Measurements from ENCODE around the gene ALOXE3.
"Not testable (repeated sequence)": the region's sequence is repeated elsewhere in the genome, so short reads cannot be mapped to it uniquely, and the experiment has no call there.

ALOXE3 gene

GRCh38 chr17:8091033-8091687, 27.2 kb downstream of the ALOXE3 start:
- no peak for DNase-seq (ENCODE audit: low read depth)

- DNase-seq (ENCODE audit: low read depth): no peak
These were observed 28.6 kb downstream of the ALOXE3 start for GRCh38 chr17:8089728-8090127.

DNA sequence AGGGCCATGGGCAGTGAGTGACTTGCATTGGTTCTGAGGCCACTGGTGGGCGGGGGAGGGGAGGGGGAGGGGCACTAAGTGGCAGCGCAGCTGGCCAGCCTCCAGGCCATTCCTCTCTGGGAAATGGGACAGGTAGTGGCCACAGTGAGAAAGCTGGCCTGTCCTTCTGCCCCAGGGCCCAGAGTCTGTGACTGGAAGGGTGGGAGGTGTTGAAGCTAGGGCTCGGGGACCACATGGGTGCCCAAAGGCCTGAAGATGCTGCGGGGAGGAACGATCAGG, 30.4 kb downstream of the ALOXE3 start:
- DNase-seq (ENCODE audit: low read depth): no peak

- no peak for DNase-seq (ENCODE audit: low read depth)
These were observed 31.0 kb downstream of the ALOXE3 start, which contains the start of gene ALOX12B for GRCh38 chr17:8087075-8087951. TSS of gene ALOX12B (minus strand) at chr17:8087716. CDS start at chr17:8087442, 274 bp downstream.

GRCh38 chr17:8084250-8084649, 34.1 kb downstream of the ALOXE3 start:
- DNase-seq (ENCODE audit: low read depth): no peak

DNA sequence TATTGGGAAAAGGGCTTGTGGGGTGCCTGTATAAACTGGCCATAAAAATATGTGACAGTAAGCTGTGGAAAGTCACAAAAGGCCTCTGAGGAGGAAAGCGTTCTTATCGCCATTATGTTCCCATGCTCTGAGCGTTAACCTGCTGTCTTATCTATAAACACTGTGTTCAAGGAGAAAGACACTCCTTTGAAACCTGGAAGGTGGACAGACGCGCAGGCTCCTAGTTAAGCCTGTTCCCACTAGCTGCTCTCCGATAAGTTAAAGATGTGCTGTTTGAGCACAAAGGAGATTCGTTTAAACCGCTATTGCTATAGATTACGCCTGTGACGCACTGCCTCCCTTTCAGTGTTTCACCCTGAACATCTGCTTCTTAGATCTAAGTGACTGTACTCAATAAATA, 36.0 kb downstream of the ALOXE3 start:
- no peak for DNase-seq (ENCODE audit: low read depth)

- no peak for DNase-seq (ENCODE audit: low read depth)
These were observed 36.4 kb downstream of the ALOXE3 start for GRCh38 chr17:8081876-8082275.

- DNase-seq (ENCODE audit: low read depth): no peak
These were observed 37.5 kb downstream of the ALOXE3 start for GRCh38 chr17:8080799-8081219.

DNA sequence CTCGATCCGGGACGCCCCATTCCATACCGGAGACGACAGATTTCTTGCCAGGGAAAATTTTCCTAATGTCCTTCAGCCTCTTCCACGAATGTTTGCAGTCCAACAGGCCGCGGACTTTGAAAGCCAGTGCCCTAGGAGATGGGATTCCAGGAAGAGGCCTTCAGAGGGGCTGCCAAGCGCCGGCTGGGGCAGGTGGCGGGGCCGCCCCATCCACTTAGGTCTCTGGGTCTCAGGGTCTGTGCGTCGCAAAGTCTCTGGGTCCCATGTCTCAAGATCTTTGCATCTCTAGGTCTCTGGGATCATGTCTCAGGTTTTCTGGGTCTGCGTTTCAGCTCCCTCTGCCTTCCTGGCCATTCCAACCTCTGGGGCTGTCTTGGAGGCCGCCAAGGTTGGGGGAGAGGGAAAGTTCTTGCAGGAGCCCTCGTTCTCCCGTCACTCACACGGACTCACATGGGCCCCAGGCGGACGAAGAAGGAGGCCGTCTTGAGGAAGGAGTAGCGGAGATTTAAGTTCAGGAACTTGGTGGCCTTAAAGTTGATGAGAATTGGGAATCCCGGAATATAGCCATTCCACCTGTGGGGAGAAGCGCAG, 38.0 kb downstream of the ALOXE3 start:
- no peak for DNase-seq (ENCODE audit: low read depth)

- peak; percentile 73 for DNase-seq (ENCODE audit: low read depth)
These were observed 38.8 kb downstream of the ALOXE3 start for GRCh38 chr17:8079291-8080207.

- DNase-seq (ENCODE audit: low read depth): not testable (repeated sequence)
These were observed 40.4 kb downstream of the ALOXE3 start for GRCh38 chr17:8077939-8078338.

GRCh38 chr17:8076502-8077266, 41.6 kb downstream of the ALOXE3 start:
- DNase-seq (ENCODE audit: low read depth): no peak

- no peak for DNase-seq (ENCODE audit: low read depth)
These were observed 42.6 kb downstream of the ALOXE3 start for GRCh38 chr17:8075574-8076342.

DNA sequence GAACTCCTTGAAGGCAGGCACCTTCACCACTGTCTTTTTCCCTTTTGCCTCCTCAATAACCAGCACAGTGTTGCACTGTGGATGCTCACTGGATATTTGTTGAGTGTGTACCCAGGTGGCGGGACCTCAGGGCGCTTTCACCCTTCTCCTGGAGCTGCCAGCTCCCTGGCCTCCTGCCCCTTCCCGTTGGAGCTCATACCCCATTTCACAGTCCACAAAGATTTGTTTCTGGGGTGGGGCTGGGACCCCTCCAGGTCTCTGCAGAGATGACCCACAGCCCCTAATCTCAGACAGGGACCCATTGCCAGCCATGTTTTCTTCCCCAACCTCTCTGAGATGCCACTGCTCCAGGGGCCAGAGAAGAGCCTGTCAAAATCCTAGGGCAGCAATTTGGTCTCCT, 43.2 kb downstream of the ALOXE3 start:
- no peak for DNase-seq (ENCODE audit: low read depth)

- no peak for DNase-seq (ENCODE audit: low read depth)
These were observed 43.8 kb downstream of the ALOXE3 start for GRCh38 chr17:8074554-8074953.

DNA sequence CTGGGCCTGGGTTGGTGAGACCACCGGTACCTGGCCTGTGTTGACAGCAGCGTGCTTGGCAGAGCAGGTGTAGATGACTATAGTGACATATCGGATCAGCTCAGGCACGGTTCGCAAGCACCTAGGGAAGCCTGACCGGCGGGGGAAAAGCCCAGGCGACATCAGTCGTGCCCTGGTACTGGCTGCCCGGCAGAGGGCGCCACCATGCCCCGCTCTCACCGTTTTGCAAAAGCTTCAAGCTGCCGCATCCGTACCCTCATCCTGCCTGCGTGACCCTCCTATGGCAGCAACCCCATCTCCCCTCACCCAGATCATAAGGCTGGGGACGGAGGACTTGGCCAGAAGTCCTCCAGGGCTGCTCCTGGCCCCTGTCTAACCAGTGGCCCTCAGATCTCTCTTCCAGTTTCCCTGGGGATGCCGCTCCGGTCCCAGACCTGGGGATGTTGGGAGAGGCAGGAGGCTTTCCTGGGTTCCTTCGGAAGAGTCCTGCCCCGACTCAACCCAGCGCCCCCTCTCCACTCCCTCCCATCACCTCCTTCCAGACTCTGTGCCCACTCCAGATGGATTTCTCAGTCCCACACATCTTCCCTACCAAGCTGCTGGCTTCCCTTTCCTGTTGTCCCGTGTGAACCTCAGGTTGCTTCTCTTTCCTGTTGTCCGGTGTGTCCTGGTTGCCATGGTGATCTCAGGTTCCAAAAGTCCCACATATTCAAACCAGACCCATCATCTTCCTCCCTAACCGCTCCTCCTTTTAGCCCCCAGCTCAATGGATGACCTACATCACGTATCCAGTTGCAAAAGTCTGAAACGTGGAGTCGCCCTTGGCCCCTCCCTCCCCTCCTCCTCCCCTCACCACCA, 44.5 kb downstream of the ALOXE3 start:
- peak; percentile 80 for DNase-seq (ENCODE audit: low read depth)

- DNase-seq (ENCODE audit: low read depth): peak; percentile 35
These were observed 45.4 kb downstream of the ALOXE3 start for GRCh38 chr17:8072729-8073461.

DNA sequence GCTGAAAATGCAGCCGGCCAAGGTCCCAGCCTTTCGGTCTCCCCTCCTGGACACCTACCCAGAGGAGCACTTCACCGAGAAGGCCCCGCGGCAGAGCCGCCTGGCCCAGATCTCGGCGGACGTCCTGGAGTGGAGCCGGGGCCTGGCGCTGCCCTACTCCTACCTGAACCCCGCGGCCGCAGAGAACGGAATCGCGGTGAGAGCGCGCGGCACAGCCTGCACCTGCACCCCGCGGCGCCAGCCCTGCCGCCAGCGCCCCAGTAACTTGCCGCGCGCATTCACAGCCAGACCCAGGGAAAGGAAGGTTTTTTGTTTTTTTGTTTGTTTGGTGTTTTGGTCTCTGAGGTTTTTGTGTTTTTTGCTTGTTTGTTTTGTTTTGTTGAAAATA, 46.0 kb downstream of the ALOXE3 start:
- DNase-seq (ENCODE audit: low read depth): no peak

DNA sequence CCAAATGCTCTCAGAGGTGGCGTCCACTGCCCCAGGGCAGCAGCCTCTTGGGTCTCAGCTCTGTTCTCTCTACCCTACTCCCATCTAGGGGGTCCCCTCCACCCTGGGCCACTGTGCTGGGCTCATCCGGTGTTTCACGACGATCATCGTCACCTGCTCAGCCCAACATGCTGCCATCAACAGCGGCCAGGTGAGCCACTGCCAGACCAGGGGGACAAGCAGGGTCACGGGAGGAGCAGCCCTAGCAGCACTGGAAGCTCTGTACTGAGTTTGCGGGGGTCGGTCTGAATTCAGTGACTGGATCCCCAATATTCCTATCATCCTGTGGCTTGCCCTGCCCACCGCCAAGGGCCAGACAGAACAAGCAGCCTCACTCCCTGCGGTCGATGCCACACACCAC, 46.8 kb downstream of the ALOXE3 start:
- DNase-seq (ENCODE audit: low read depth): no peak

Data from activated T-cell treated with anti-CD3 and anti-CD28 coated beads for 1 hour (primary cell).